Activated naive CD4-positive, alpha-beta T cell treated with anti-CD3 and anti-CD28 coated beads, Interleukin-2, amount 50 U/mL, for 72 hours (primary cell): Measurements from ENCODE around the gene ZMIZ2. TPM values are rescaled to one million over a fixed set of nuclear protein-coding genes. Genes with fewer than 3 reads are reported as not detected.
A peak's percentile ranks its signal among the peaks of the same experiment; 100 is the strongest.
"Not testable (repeated sequence)": the region's sequence is repeated elsewhere in the genome, so short reads cannot be mapped to it uniquely, and the experiment has no call there.

Experiments
- ATAC-seq, 2 donors: fragments of 150-1000 bp; cut with Tn5 transposase; 2 replicates each; pipeline ENCODE4 v1.10.0; 2021; ENCODE audit warnings: mild to moderate bottlenecking in 2 of 2, moderate library complexity in 2 of 2
- DNase-seq, 2 donors: peaks; one replicate each; pipeline ENCODE4 v3.0.0; 2021 to 2022; ENCODE audit warnings: low spot score in 2 of 2
- H3K27ac Mint-ChIP-seq, 2 donors: one replicate each; pipeline ENCODE4 v1.8.0; 2022; ENCODE audit warnings: mild to moderate bottlenecking in 2 of 2, mixed read lengths in 2 of 2
- H3K36me3 Mint-ChIP-seq, 2 donors: one replicate each; pipeline ENCODE4 v1.8.0; 2022; ENCODE audit warnings: mixed read lengths in 2 of 2
- H3K9me3 Mint-ChIP-seq, 2 donors: one replicate each; pipeline ENCODE4 v1.8.0; 2022; ENCODE audit warnings: mixed read lengths in 2 of 2
- total RNA-seq, 2 donors: library from RNA; stranded (reverse); gene quantifications; one replicate each; pipeline ENCODE4 v1.2.3, GENCODE V29; 2022

Gene ZMIZ2
- total RNA-seq, 2 donors from 2014 or later: 124 to 176 TPM

DNA sequence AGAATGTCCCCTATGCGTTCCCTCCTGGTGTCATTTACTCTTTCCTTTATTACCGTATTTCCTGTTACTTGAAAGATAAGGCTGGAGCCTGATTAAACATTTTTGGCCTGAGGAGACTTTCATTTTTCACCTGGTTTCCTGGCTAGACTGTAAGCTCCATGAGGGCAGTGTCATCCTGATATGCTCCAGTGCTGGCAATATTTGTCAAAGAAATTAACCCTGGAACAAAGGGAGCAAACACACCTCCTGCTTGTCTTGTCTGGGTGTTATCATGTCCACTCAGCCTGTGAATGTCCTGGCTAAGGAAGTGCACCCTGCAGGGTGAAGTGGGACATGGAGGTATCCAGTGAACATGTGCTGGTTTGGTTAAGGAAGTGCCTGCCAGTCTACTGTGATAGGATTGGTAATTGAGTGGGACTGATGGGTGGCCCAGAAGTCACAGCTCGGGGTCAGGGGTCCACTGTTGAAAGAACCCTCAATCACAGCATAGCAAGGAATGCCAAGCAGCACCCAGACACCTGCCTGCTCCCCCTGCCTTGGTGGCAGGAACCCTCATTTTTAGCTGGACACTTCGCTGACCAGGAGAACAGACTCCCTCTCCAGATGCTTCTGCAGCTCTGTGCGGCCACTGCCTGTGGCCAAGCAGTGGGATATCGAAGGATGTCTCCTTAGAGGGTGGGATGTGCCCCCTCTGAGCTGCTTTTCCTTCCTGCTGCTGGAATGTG, 26.9 kb downstream of the ZMIZ2 start:
- ATAC-seq: no peak
- no peak for DNase-seq
- no peaks in the 10 kb centered on the region for H3K9me3 Mint-ChIP-seq
- no peak overlapping the region for H3K27ac Mint-ChIP-seq
- no peaks in the 10 kb centered on the region for H3K36me3 Mint-ChIP-seq

DNA sequence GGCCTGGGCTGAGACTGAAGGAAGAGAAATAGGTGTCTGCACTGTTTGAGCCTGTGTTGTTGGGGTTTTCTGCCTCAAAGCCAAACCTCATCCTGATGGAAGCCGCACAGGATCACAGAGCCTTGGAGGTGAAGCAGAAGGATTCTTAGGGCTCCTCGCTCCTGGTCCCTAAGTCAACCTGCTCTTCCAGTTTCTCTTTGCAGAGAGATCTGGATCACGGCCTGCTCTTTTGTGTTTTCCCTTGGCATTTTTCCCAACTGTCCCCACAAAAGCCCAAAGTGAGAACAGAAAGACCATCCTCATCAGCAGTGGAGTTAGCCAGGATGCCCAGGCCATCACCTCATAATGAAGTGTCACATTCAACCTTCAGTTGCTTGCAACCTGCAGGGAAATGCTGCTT, 27.6 kb downstream of the ZMIZ2 start:
- no peak for DNase-seq
- Mint-ChIP-seq H3K27ac (no peak overlapping the region), H3K36me3 (no peaks in the 10 kb centered on the region), H3K9me3 (no peaks in the 10 kb centered on the region)
- no peak for ATAC-seq

DNA sequence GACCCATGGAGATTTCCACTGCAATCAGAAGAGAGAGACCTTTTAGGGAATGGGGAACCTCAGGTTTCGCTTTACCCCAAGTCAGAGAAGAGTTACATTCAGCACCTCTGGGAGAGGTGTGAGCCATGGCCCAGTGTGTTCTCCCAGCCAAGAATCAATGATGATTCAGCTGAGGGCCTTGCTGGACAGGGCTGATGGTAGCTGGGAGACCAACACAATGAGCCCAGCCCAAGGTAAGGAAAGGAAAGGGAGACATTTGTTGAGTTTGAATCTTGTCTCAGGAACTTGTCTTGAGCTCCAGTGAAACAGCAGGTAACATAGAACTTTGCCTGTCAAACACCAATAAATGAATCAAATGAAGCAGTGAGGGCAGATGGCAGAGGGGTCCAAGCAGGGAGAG, 33.8 kb downstream of the ZMIZ2 start:
- ATAC-seq (no peak), DNase-seq (no peak)
- peaks cover 0 to 5% of the 10 kb centered on the region in 2 donors for H3K36me3 Mint-ChIP-seq
- H3K27ac Mint-ChIP-seq: peak overlapping the region in 1 of 2 donors; percentile 79
- H3K9me3 Mint-ChIP-seq: peaks cover 5% of the 10 kb centered on the region in 2 donors

DNA sequence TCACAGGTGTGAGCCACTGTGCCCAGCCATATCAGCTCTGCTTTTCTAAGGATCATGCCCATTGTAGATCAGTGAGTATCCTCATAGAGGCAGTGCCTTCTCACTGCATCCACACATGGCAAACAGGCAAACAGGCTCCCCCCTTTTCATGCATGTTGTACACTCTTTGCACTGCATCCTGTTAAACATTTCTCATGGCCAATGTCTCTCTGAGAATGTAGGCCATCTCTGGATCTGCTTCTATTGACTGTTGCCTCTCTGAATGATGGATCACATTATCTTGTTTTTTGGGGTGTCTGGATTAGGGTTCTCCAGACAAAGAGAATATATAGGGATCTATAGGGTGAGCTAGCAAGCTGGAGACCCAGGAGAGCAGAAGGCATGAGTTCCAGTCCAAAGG, 34.8 kb downstream of the ZMIZ2 start:
- peaks cover 5% of the 10 kb centered on the region in 2 donors for H3K9me3 Mint-ChIP-seq
- ATAC-seq (no peak), DNase-seq (no peak)
- H3K27ac Mint-ChIP-seq: no peak overlapping the region
- peaks cover 0 to 5% of the 10 kb centered on the region in 2 donors for H3K36me3 Mint-ChIP-seq

DNA sequence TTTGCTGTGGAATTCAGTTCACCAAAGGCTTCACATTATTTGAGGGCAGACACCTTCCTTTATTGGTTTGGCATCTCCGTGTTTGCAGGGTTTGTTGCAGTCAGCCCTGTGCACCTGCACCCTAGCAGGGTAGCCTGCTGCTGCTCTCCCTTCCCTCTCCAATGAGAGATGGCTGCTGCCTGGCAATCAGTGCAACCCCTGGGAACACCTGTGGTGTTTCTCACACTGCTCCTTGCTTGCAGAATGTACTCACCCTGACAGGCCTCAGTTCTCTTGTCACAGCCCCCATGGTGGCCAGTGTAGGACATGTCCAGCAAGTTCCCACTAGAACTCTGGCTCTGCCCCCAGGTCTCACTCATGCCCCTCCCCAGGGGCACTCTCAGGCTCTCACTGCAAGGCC, 35.7 kb downstream of the ZMIZ2 start:
- ATAC-seq (no peak), DNase-seq (no peak)
- Mint-ChIP-seq H3K9me3 (peaks cover 5% of the 10 kb centered on the region in 2 donors), H3K36me3 (peaks cover 0 to 5% of the 10 kb centered on the region in 2 donors), H3K27ac (no peak overlapping the region)

DNA sequence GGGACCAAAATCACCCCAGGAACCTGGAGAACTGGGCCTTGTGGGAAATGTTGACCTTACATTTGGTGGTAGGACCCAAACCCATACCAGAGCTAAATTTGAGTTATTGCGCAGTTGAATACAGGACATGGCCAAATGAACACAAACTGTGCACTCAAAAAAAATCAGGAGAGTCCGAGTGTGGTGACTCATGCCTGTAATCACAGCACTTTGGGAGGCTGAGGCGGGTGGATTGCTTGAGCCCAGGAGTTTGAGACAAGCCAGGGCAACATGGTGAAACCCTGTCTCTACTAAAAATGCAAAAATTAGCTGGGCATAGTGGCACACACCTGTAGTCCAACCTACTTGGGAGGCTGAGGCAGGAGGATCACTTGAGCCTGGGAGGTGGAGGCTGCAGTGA, 36.6 kb downstream of the ZMIZ2 start:
- ATAC-seq, H3K9me3 Mint-ChIP-seq, H3K36me3 Mint-ChIP-seq, DNase-seq, H3K27ac Mint-ChIP-seq: not testable (repeated sequence)

GRCh38 chr7:44787041-44787440, 38.4 kb downstream of the ZMIZ2 start:
- no peak for ATAC-seq

GRCh38 chr7:44787762-44788161, 39.1 kb downstream of the ZMIZ2 start:
- peaks cover 5% of the 10 kb centered on the region in 2 donors for H3K9me3 Mint-ChIP-seq
- no peak for DNase-seq
- no peak for ATAC-seq
- H3K27ac Mint-ChIP-seq: no peak overlapping the region
- peaks cover 0 to 5% of the 10 kb centered on the region in 2 donors for H3K36me3 Mint-ChIP-seq

More at GRCh38 chr7:44787041-44787440, 38.4 kb downstream of the ZMIZ2 start:
- peaks cover 5% of the 10 kb centered on the region in 2 donors for H3K9me3 Mint-ChIP-seq
- peaks cover 0 to 5% of the 10 kb centered on the region in 2 donors for H3K36me3 Mint-ChIP-seq
- no peak overlapping the region for H3K27ac Mint-ChIP-seq
- no peak for DNase-seq

DNA sequence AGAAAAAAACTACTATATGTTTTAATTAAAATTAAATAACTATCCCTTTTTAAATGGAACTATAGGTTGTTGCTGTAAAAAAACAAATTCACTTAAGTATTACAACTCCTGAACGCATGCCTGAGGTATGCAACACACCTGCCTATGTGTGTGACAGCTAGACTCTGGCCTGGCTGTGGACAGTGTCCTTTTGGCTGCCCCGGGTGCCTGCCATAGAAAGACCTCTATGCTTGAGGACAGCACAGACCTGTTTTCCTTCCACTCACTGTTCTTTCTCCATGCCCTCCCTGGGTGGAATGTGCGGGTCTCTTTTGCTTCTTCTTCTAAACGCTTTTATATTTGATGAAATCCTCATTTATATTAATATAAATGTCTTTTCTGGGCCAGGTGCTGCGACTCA, 41.3 kb downstream of the ZMIZ2 start:
- H3K27ac Mint-ChIP-seq: no peak overlapping the region
- ATAC-seq (no peak), DNase-seq (no peak)
- no peaks in the 10 kb centered on the region for H3K9me3 Mint-ChIP-seq
- H3K36me3 Mint-ChIP-seq: no peaks in the 10 kb centered on the region

DNA sequence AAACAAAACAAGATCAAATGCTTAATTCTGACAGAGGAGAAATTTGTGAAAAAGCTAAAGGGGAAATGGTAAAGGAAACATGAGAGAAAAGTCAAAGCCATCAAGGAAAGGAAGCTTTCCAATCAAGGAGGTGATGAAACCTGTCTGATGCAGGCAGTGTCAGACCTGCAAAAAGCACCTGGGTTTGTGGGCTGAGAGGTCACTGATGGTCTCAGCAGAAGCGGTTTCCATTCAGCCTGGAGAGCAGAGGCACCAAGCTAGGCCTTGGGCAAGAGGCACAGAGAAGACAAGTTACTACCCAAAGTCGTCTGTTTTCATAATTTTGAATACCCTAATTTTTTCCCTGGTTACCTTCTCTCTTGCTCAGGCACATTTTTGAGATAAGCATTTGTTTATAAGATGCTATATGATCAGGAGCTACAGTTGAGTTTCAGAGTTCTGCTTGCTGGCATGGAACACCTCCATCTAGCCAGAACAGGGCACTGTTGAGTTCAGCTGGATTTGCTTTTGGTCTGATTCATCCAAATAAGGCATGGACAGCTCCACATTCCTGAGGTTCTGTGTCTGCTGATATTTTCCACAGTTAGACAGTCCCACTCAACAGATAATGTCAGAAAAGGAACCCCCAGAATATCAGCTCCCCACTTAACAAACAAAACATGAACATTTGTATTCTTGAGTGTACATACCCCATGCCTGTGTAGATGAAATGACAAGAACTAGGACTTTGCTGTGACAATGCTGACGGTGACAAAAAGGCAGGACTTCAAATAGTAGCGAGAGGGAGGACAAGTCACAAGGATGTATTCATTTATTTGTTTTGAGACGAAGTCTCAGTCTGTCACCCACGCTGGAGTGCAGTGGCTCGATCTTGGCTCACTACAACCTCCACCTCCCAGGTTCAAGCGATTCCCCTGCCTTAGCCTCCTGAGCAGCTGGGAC, 42.9 kb downstream of the ZMIZ2 start:
- Mint-ChIP-seq H3K9me3 (no peaks in the 10 kb centered on the region), H3K36me3 (no peaks in the 10 kb centered on the region), H3K27ac (no peak overlapping the region)
- no peak for ATAC-seq
- no peak for DNase-seq

DNA sequence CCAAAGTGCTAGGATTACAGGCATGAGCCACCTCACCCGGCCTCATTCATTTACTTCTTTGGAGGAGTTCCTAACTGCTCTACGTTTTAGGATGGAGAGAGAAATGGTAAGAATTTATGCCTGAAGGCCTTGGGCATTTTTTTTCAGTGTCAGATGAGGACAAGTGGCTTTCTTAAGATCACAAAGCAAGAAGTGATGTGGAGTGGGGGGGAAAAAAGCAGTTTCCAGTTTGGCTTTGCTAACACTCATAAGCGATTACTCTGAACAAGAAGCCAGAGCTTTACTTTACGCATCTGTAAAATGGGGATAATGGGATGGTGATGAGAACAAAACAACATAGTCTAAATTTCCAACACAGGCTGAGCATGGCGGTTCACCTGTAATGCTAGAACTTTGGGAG, 45.3 kb downstream of the ZMIZ2 start:
- no peaks in the 10 kb centered on the region for H3K9me3 Mint-ChIP-seq
- peak overlapping the region in 1 of 2 donors; percentile 62 for H3K27ac Mint-ChIP-seq
- ATAC-seq (no peak), DNase-seq (no peak)
- peaks cover 19 to 21% of the 10 kb centered on the region in 2 donors for H3K36me3 Mint-ChIP-seq

- ATAC-seq (no peak), DNase-seq (no peak)
- Mint-ChIP-seq H3K36me3 (peaks cover 21 to 22% of the 10 kb centered on the region in 2 donors), H3K27ac (no peak overlapping the region), H3K9me3 (no peaks in the 10 kb centered on the region)
Measured at GRCh38 chr7:44794331-44794730, 45.7 kb downstream of the ZMIZ2 start.

GRCh38 chr7:44796034-44796503, 47.4 kb downstream of the ZMIZ2 start:
- Mint-ChIP-seq H3K27ac (peak overlapping the region; percentile 95 to 97), H3K36me3 (peaks cover 36 to 38% of the 10 kb centered on the region in 2 donors), H3K9me3 (no peaks in the 10 kb centered on the region)
- ATAC-seq (peak in 1 of 2 donors; percentile 37), DNase-seq (no peak)

GRCh38 chr7:44796504-44797328, 48.1 kb downstream of the ZMIZ2 start, which contains the start of gene PPIA:
Gene PPIA, plus strand, starts transcription at chr7:44796681. Its CDS starts 44 bp downstream, at chr7:44796725.
- peak; percentile 92 to 93 for ATAC-seq
- DNase-seq: peak; percentile 99
- Mint-ChIP-seq H3K27ac (peak within 1 kb of the TSS; percentile 95 to 99), H3K9me3 (no peaks in the 10 kb centered on the region), H3K36me3 (peaks cover 42 to 44% of the 10 kb centered on the region in 2 donors)

- ATAC-seq: peak; percentile 41 to 50
- Mint-ChIP-seq H3K9me3 (no peaks in the 10 kb centered on the region), H3K27ac (peak overlapping the region; percentile 95 to 99), H3K36me3 (peaks cover 46% of the 10 kb centered on the region in 2 donors)
- peak; percentile 82 for DNase-seq
Measured at GRCh38 chr7:44797329-44798258, 48.9 kb downstream of the ZMIZ2 start.
